Astrocyte (in vitro differentiated cells and primary cell): Measurements from ENCODE around the gene SAC3D1. TPM values are rescaled to one million over a fixed set of nuclear protein-coding genes. Genes with fewer than 3 reads are reported as not detected.

ENCODE experiments used
- DNase-seq: peaks from one replicate; pipeline ENCODE4 v3.0.0-alpha.2; 2010; ENCODE audit warnings: low read depth
- FAIRE-seq: peaks from 2 replicates; lab custom pipeline; 2011; peaks lifted over from hg19 to GRCh38; lab: Jason Lieb, UNC
- H2AFZ ChIP-seq: 2 replicates; pipeline ENCODE4 v1.6.0; 2012; ENCODE audit warnings: low read depth, low read length, inconsistent platforms
- H3K27ac ChIP-seq: 2 replicates; pipeline ENCODE4 v1.5.1; 2011; ENCODE audit warnings: low read depth, low read length, inconsistent platforms
- H3K27me3 ChIP-seq: 2 replicates; pipeline ENCODE4 v1.6.0; 2011; ENCODE audit warnings: low read length, inconsistent platforms; ENCODE audit not compliant: insufficient read depth
- H3K36me3 ChIP-seq: 2 replicates; pipeline ENCODE4 v1.5.1; 2011; ENCODE audit warnings: low read length, inconsistent platforms; ENCODE audit not compliant: insufficient read depth
- H3K4me1 ChIP-seq: 2 replicates; pipeline ENCODE4 v1.5.1; 2011; ENCODE audit warnings: low read length, inconsistent platforms; ENCODE audit not compliant: insufficient read depth
- H3K4me2 ChIP-seq: 2 replicates; pipeline ENCODE4 v1.6.0; 2012; ENCODE audit warnings: low read length, inconsistent platforms
- H3K4me3 ChIP-seq: 2 replicates; pipeline ENCODE4 v1.5.1; 2011; ENCODE audit warnings: low read depth, mild to moderate bottlenecking, low read length, inconsistent platforms; ENCODE audit not compliant: insufficient read depth
- H3K79me2 ChIP-seq: 2 replicates; pipeline ENCODE4 v1.6.0; 2012; ENCODE audit warnings: mild to moderate bottlenecking, low read length, inconsistent platforms; ENCODE audit not compliant: insufficient read depth
- H3K9ac ChIP-seq: 2 replicates; pipeline ENCODE4 v1.6.0; 2012; ENCODE audit warnings: mild to moderate bottlenecking, low read length, inconsistent platforms
- H3K9me3 ChIP-seq: 2 replicates; pipeline ENCODE4 v1.5.1; 2012; ENCODE audit warnings: low read depth, mild to moderate bottlenecking, low read length, inconsistent platforms; ENCODE audit not compliant: insufficient read depth
- H4K20me1 ChIP-seq: 2 replicates; pipeline ENCODE4 v1.6.0; 2012; ENCODE audit warnings: low read length, inconsistent platforms; ENCODE audit not compliant: insufficient read depth
- H3K27ac Mint-ChIP-seq: one replicate; pipeline ENCODE4 v1.8.0; 2021; ENCODE audit warnings: mild to moderate bottlenecking, mixed read lengths; ENCODE audit not compliant: unreplicated experiment
- H3K27me3 Mint-ChIP-seq: one replicate; pipeline ENCODE4 v1.8.0; 2021; ENCODE audit warnings: low read depth, mixed read lengths; ENCODE audit not compliant: unreplicated experiment
- H3K36me3 Mint-ChIP-seq: one replicate; pipeline ENCODE4 v1.8.0; 2021; ENCODE audit warnings: low read depth, mixed read lengths; ENCODE audit not compliant: unreplicated experiment
- H3K4me1 Mint-ChIP-seq: one replicate; pipeline ENCODE4 v1.8.0; 2021; ENCODE audit warnings: low read depth, mixed read lengths; ENCODE audit not compliant: unreplicated experiment
- H3K4me3 Mint-ChIP-seq: one replicate; pipeline ENCODE4 v1.8.0; 2021; ENCODE audit warnings: mild to moderate bottlenecking, moderate library complexity, mixed read lengths; ENCODE audit not compliant: unreplicated experiment
- H3K9me3 Mint-ChIP-seq: one replicate; pipeline ENCODE4 v1.8.0; 2021; ENCODE audit warnings: mild to moderate bottlenecking, mixed read lengths; ENCODE audit not compliant: unreplicated experiment
- CTCF ChIP-seq: IDR thresholded peaks from 2 replicates; pipeline ENCODE4 v1.5.1; 2011; ENCODE audit warnings: low read depth, mild to moderate bottlenecking, inconsistent platforms, low read length, moderate library complexity; ENCODE audit not compliant: insufficient read depth
- EZH2 ChIP-seq: IDR thresholded peaks from 2 replicates; pipeline ENCODE4 v1.6.1; 2012; ENCODE audit warnings: mild to moderate bottlenecking, low read length, inconsistent platforms; ENCODE audit not compliant: insufficient read depth
- total RNA-seq: library from RNA; stranded (reverse); gene quantifications from 2 replicates; pipeline ENCODE4 v1.2.1, GENCODE V29; 2021

SAC3D1 gene
- total RNA-seq, 1 donor from 2014 or later: 14.6 TPM

- H3K4me2 ChIP-seq: no peak overlapping the region
- no peak for FAIRE-seq
- Mint-ChIP-seq H3K4me3 (no peak overlapping the region), H3K27ac (no peak overlapping the region), H3K36me3 (no peaks in the 10 kb centered on the region), H3K27me3 (peaks cover 16% of the 10 kb centered on the region), H3K4me1 (peaks cover 2% of the 10 kb centered on the region), H3K9me3 (no peaks in the 10 kb centered on the region)
- H3K4me1 ChIP-seq: no peaks in the 10 kb centered on the region
- H3K79me2 ChIP-seq: no peaks in the 10 kb centered on the region
- H4K20me1 ChIP-seq: no peaks in the 10 kb centered on the region
- no peaks in the 10 kb centered on the region for H3K9me3 ChIP-seq
- H3K36me3 ChIP-seq: no peaks in the 10 kb centered on the region
- no peak overlapping the region for H3K4me3 ChIP-seq
- no peak overlapping the region for H3K9ac ChIP-seq
- H2AFZ ChIP-seq: no peak overlapping the region
- TF ChIP-seq EZH2 (no peak), CTCF (no peak)
- no peaks in the 10 kb centered on the region for H3K27me3 ChIP-seq
- H3K27ac ChIP-seq: no peak overlapping the region
- DNase-seq: no peak
Measured at GRCh38 chr11:65065851-65066250, 24.8 kb downstream of the SAC3D1 start.

GRCh38 chr11:65066315-65066714 lies 25.3 kb downstream of the SAC3D1 start:
- no peak for FAIRE-seq

More at GRCh38 chr11:65066315-65066714, 25.3 kb downstream of the SAC3D1 start:
- Histone ChIP-seq H4K20me1 (no peaks in the 10 kb centered on the region), H3K4me1 (no peaks in the 10 kb centered on the region), H3K27me3 (no peaks in the 10 kb centered on the region), H2AFZ (no peak overlapping the region), H3K9me3 (no peaks in the 10 kb centered on the region), H3K4me2 (no peak overlapping the region), H3K27ac (no peak overlapping the region), H3K79me2 (no peaks in the 10 kb centered on the region), H3K4me3 (no peak overlapping the region), H3K36me3 (no peaks in the 10 kb centered on the region), H3K9ac (no peak overlapping the region)
- H3K4me3 Mint-ChIP-seq: no peak overlapping the region
- TF ChIP-seq CTCF (no peak), EZH2 (no peak)
- no peak for DNase-seq
- H3K9me3 Mint-ChIP-seq: no peaks in the 10 kb centered on the region
- H3K4me1 Mint-ChIP-seq: no peaks in the 10 kb centered on the region
- H3K36me3 Mint-ChIP-seq: no peaks in the 10 kb centered on the region
- no peak overlapping the region for H3K27ac Mint-ChIP-seq
- peaks cover 14% of the 10 kb centered on the region for H3K27me3 Mint-ChIP-seq
